Mucosa of descending colon (tissue), 3 donors: Measurements from ENCODE around the gene SH3GL3. TPM values are rescaled to one million over a fixed set of nuclear protein-coding genes. Genes with fewer than 3 reads are reported as not detected.

Source experiments
- ATAC-seq: fragments of 200-7000 bp; cut with Tn5 transposase; one replicate; pipeline ENCODE4 v1.9.1; 2020; ENCODE audit warnings: mild to moderate bottlenecking, moderate library complexity
- DNase-seq, 3 donors: peaks; one replicate each; pipeline ENCODE4 v3.0.0-alpha.2; 2020
- H3K36me3 ChIP-seq: fragments of 200-600 bp; one replicate; pipeline ENCODE4 v1.8.0; 2021; ENCODE audit warnings: low read depth, mild to moderate bottlenecking
- H3K4me1 ChIP-seq: fragments of 200-600 bp; one replicate; pipeline ENCODE4 v1.8.0; 2021; ENCODE audit warnings: low read depth, mild to moderate bottlenecking
- H3K4me3 ChIP-seq: fragments of 200-600 bp; one replicate; pipeline ENCODE4 v1.8.0; 2021; ENCODE audit warnings: mild to moderate bottlenecking
- H3K9me3 ChIP-seq: fragments of 200-600 bp; one replicate; pipeline ENCODE4 v1.8.0; 2021; ENCODE audit warnings: mild to moderate bottlenecking
- intact Hi-C, 2 donors: fragments of 100-400 bp; cut with DNase I in 1 of 2; cut with micrococcal nuclease in 1 of 2; formaldehyde crosslinking; loops; one replicate each; pipeline versions ENCODE4 v1.11.0 to v1.11.1; 2022; cut with DNase I, micrococcal nuclease
- total RNA-seq, 3 donors: library from RNA; stranded (reverse); fragmentation: NEBNext Ultra II Directional in 2 of 3; extraction: Animal tissue kit (Norgen Biotek cat#: 25700) in 2 of 3; gene quantifications; one replicate each; pipeline versions ENCODE4 v1.2.1 to v1.2.4, GENCODE V29; 2021 to 2023
- TF ChIP-seq, protein P1 (sequence below): fragments of 200-600 bp; IDR thresholded peaks from one replicate; pipeline ENCODE4 v1.8.0; 2022; ENCODE audit warnings: antibody characterized with exemption, mild to moderate bottlenecking
- donor health status: DM: no; HTN: no; CAD: no; lungs with moderate emphysema.
- donor health status: DM: no; HTN: no; CAD: no.
- donor health status: DM: no; HTN: yes; CAD: no.

The SH3GL3 gene
- total RNA-seq, 3 donors from 2014 or later, result 1.2 TPM; not detected in 2

DNA sequence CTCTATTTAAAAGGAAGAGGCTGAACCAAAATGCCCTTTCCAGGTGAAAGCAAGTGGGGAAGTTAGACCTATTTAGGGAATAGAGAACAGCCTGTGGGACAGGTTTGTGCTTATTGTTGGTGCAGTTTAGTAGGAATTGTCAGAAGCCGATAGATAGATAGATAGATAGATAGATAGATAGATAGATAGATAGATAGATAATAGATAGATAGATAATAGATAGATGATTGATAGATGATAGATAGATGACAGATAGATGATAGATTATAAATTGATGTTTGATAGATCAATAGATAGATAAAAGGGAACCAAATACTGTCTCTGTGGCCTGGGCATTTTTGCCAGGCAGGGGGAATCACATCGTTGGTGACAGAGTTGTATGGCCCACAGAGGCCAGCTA is 42.5 kb downstream of the SH3GL3 start:
- H3K4me3 ChIP-seq, result no peak overlapping the region
- ATAC-seq, result no peak
- intact Hi-C loops, result no loop called here

GRCh38 chr15:83491486-83491885 is 44.3 kb downstream of the SH3GL3 start:
- no peak overlapping the region for H3K4me3 ChIP-seq
- TF ChIP-seq, protein P1, sequence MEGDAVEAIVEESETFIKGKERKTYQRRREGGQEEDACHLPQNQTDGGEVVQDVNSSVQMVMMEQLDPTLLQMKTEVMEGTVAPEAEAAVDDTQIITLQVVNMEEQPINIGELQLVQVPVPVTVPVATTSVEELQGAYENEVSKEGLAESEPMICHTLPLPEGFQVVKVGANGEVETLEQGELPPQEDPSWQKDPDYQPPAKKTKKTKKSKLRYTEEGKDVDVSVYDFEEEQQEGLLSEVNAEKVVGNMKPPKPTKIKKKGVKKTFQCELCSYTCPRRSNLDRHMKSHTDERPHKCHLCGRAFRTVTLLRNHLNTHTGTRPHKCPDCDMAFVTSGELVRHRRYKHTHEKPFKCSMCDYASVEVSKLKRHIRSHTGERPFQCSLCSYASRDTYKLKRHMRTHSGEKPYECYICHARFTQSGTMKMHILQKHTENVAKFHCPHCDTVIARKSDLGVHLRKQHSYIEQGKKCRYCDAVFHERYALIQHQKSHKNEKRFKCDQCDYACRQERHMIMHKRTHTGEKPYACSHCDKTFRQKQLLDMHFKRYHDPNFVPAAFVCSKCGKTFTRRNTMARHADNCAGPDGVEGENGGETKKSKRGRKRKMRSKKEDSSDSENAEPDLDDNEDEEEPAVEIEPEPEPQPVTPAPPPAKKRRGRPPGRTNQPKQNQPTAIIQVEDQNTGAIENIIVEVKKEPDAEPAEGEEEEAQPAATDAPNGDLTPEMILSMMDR, result no peak
- ATAC-seq (no peak), DNase-seq (no peak)
- no peaks in the 10 kb centered on the region for H3K36me3 ChIP-seq
- H3K9me3 ChIP-seq, result no peaks in the 10 kb centered on the region
- intact Hi-C loops, result no loop called here
- H3K4me1 ChIP-seq, result no peaks in the 10 kb centered on the region

More for the DNA sequence above, 42.5 kb downstream of the SH3GL3 start:
- DNase-seq, result no peak
- no peaks in the 10 kb centered on the region for H3K36me3 ChIP-seq
- H3K9me3 ChIP-seq, result no peaks in the 10 kb centered on the region
- TF ChIP-seq, protein P1, result no peak
- no peaks in the 10 kb centered on the region for H3K4me1 ChIP-seq

- intact Hi-C loops, result no loop called here
- H3K9me3 ChIP-seq, result no peaks in the 10 kb centered on the region
- no peak for DNase-seq
- no peak overlapping the region for H3K4me3 ChIP-seq
- H3K4me1 ChIP-seq, result no peaks in the 10 kb centered on the region
- no peak for ATAC-seq
- TF ChIP-seq, protein P1, result no peak
- no peaks in the 10 kb centered on the region for H3K36me3 ChIP-seq
Observed at GRCh38 chr15:83496766-83497165, 49.6 kb downstream of the SH3GL3 start.

GRCh38 chr15:83498374-83498773 is 51.2 kb downstream of the SH3GL3 start:
- intact Hi-C loops, result no loop called here
- DNase-seq (no peak), ATAC-seq (no peak)
- no peaks in the 10 kb centered on the region for H3K4me1 ChIP-seq
- TF ChIP-seq, protein P1, result no peak
- H3K9me3 ChIP-seq, result no peaks in the 10 kb centered on the region
- H3K4me3 ChIP-seq, result no peak overlapping the region
- H3K36me3 ChIP-seq, result no peaks in the 10 kb centered on the region

- intact Hi-C loops, result no loop called here
- TF ChIP-seq, protein P1, result no peak
- DNase-seq (no peak), ATAC-seq (no peak)
- H3K4me3 ChIP-seq, result no peak overlapping the region
- no peaks in the 10 kb centered on the region for H3K9me3 ChIP-seq
- no peaks in the 10 kb centered on the region for H3K36me3 ChIP-seq
- H3K4me1 ChIP-seq, result no peaks in the 10 kb centered on the region
Observed at GRCh38 chr15:83498801-83499200, 51.7 kb downstream of the SH3GL3 start.

GRCh38 chr15:83499476-83499875 is 52.3 kb downstream of the SH3GL3 start:
- no peaks in the 10 kb centered on the region for H3K4me1 ChIP-seq
- DNase-seq, result no peak
- ATAC-seq, result no peak
- H3K4me3 ChIP-seq, result no peak overlapping the region
- H3K36me3 ChIP-seq, result no peaks in the 10 kb centered on the region
- H3K9me3 ChIP-seq, result no peaks in the 10 kb centered on the region
- intact Hi-C loops, result no loop called here
- TF ChIP-seq, protein P1, result no peak
